ENCODE measurements around the gene ENG.

The ENG gene

DNA sequence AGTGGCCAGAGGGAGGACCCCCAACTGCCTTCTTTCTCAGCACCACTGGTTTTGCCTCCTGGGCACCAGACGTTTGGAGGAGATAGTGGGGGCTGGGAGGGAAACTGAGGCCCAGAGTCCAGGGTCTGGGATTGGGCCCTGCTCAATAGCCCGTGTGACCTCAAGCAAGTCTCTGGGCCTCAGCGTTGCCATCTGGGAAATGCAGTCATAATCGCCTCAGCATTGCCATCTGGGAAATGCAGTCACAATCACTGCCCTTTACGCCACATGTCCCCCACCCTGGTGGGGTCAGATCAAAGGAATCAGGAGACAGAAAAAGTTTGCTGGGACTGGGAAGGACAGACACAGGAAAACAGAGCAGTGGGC is 77.6 kb downstream of the ENG start:
- no peak for DNase-seq (ENCODE audit: low spot score)

DNA sequence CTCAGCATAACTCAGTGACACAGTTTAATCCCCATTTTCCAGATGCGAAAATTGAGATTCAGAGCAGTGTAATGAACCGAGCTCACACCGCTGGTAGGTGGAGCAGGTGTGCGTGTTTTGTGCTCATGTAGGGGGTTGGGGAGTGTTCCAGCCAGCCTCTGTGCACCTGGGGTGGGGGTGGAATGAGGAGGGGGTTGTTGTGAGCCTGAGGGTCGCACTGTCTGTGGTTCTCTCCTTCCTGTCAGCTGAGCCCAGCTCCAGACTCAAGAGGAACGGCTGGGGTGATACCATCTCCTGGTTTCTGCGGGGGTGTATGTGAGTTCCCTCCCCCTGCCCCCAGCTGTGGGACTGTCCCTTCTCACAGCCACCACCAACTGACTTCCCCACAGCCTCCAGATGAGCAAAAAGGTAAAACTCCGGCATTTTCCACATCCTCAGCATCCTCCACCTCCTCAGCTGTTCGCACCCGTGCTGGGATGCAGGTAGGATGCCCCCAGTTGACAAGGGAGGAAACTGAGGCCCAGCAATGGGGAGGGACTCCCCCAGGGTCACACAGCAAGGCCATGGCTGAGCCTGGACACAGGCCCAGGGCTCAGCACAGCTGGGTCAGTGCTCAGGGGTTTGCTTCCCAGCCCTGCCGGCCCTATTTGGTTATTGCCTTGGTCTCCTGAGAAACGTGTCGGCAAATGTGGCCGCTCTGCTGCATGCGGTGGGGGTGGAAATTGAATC is 78.1 kb downstream of the ENG start:
- DNase-seq (ENCODE audit: low spot score): no peak

GRCh38 chr9:127773981-127774380 is 80.5 kb downstream of the ENG start:
- no peak for DNase-seq (ENCODE audit: low spot score)

DNA sequence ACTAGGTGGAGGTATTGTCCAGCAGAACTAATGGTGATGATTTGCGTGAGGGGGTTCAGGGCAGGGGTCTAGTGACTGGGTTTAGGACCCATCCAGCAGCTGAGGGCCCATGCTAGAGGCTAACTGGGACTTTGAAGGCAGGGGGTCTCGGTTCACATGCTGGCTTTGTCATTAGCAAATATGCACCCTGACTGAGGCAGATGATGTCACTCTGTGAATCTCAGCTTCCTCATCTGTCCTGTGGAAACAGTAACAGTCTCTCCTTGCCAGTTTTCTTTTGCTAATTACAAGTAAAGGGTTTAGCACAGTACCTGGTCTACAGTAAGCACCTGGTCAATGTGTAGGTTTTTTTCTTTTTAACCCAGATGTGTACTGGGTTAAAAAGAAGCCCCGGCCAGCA is 81.2 kb downstream of the ENG start:
- DNase-seq (ENCODE audit: low spot score): no peak

DNA sequence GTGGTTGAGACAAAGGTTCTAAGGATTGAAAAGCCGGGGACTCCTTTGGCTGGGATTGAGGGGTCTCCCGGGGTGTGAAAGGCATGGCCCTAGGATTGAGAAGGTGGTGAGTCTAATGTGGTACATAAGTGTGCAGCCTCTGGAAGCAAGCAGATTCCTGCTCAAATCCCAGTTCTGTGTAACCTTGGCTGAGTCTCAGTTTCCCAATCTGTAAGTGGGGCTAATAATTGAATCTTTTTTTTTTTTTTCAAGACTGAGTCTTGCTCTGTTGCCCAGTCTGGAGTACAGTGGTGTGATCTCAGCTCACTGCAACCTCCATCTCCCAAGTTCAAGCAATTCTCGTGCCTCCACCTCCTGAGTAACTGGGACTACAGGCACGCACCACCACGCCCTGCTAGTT is 81.9 kb downstream of the ENG start:
- DNase-seq (ENCODE audit: low spot score): no peak

DNA sequence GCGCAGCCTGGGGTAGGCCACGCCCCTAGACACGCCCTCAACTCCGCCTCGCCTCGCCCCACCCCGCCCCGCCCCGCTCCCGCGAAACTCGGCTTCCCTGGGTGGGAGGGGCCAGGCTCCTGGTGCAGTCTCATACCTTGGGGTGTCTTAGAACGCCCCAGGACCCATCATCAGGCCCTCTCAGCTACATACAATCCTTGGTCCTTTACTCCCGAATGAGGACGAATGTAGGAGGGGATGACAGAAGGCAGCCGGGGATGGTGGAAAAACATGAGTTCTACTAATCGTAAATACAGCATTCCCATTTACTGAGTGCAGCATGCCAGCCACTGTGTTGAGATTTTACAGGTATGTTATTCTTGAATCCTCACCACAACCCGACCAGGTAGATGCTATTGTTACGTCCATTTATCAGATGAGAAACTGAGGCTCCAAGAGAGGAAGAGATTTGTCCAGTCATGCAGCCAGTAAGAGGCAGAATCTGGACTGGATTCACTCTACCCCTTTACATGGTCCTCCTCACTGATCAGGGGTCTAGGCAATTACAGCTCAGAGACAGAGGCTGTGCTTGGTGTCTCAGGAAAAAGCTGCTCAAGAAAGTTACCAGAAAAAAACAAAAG is 82.8 kb downstream of the ENG start:
- DNase-seq (ENCODE audit: low spot score): no peak

- DNase-seq (ENCODE audit: low spot score): peak; percentile 88
Measured at GRCh38 chr9:127770905-127771569, 83.4 kb downstream of the ENG start.

GRCh38 chr9:127770583-127770904 is 83.9 kb downstream of the ENG start:
- no peak for DNase-seq (ENCODE audit: low spot score)

- no peak for DNase-seq (ENCODE audit: low spot score)
Measured at GRCh38 chr9:127769929-127770582, 84.4 kb downstream of the ENG start.

- no peak for DNase-seq (ENCODE audit: low spot score)
Measured at GRCh38 chr9:127769101-127769500, 85.4 kb downstream of the ENG start.

DNA sequence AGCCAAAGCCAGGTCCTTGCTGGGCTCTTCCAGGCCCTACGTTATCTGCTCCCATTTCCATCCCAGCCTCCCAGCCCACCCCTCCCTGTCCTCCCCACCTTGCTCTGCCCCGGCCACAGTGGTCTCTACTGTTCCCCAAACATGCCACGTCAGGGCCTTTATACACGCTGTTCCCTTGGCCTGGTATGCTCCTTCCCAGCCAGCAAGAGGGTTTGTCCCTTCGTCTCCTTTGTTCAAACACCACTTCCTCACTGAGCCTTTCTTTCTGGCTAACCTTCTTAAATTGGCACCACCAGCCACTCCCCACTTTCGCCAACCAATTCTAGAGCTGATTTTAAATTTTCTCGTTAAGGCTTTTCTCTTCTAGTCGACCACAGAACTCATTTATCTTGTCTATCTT is 85.8 kb downstream of the ENG start:
- DNase-seq (ENCODE audit: low spot score): no peak

DNA sequence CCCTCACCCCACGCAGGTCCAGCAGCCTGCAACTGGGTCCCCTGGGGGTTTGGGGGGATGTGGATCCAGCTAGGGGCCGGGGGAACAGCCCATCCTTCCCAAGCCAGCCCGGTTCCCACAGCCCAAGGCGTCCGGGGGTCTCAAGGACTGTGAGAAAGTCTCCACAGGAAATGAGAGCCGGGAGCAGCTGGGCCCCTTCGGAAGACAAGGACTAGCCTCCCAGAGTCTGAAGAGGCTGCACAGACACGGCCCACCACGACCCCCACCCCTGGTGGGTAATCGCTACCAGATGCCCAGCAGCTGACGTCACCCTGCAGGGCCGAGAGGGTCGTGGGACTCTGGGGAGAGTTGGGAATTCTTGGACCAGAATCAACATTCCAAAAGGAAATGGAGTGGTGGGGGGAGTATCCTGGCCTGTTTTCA is 86.5 kb downstream of the ENG start:
- no peak for DNase-seq (ENCODE audit: low spot score)

- no peak for DNase-seq (ENCODE audit: low spot score)
Measured at GRCh38 chr9:127767410-127767809, 87.0 kb downstream of the ENG start.

DNA sequence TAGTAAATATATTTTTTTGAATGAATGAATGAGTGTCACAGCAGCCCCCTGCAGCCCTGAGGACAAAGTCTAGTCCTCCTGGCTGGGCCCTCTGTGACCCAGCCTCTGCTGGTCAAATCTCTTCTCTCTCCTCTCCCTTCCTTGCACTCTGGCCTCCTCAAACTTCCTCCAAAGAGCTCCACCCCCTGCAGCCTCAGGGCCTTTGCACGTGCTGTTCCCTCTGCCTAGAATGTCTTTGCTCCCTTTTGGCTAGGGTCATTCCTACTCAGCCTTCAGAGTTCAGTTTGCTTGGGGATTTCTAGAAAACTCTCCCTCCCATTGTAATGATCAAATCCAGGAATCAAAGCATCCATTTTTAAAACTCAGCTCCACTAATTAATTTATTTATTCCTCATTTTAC is 89.0 kb downstream of the ENG start:
- no peak for DNase-seq (ENCODE audit: low spot score)

All from putamen (tissue), 1 donor.